ENCODE measurements around the gene SCLT1. TPM values are rescaled to one million over a fixed set of nuclear protein-coding genes. Genes with fewer than 3 reads are reported as not detected.

SCLT1 gene
- polyA plus RNA-seq, 1 donor (not counting 4 experiments of a cell fraction or from before 2014, with no cell fraction given) = 5.8 TPM

- H3K27ac ChIP-seq (ENCODE audit: control insufficient read depth, insufficient read depth, low read length) = no peak overlapping the region
- no peak overlapping the region for H2AFZ ChIP-seq (ENCODE audit: control insufficient read depth, low read length)
- TF ChIP-seq EZH2 (IDR thresholded peaks at IDR 0.05; ENCODE audit: low read length) (no peak), CTCF (optimal IDR thresholded peaks at IDR 0.05 in 1 of 3, IDR thresholded peaks at IDR 0.05 in 1 of 3, conservative IDR thresholded peaks at IDR 0.05 in 1 of 3; ENCODE audit: extremely low read depth in 1 of 3, insufficient read depth in 2 of 3, low read length in 3 of 3) (no peak)
- no peaks in the 10 kb centered on the region for H4K20me1 ChIP-seq (ENCODE audit: control insufficient read depth, extremely low read depth, insufficient read depth, low read length)
- DNase-seq (ENCODE audit: low read depth, low spot score) (no peak), FAIRE-seq (no peak)
- H3K36me3 ChIP-seq (ENCODE audit: control insufficient read depth in 2 of 2, extremely low read depth in 1 of 2, insufficient read depth in 2 of 2, low read length in 2 of 2) = peaks cover 3 to 10% of the 10 kb centered on the region in 2 experiments
- H3K9ac ChIP-seq (ENCODE audit: control insufficient read depth, extremely low read depth, insufficient read depth, low read length) = no peak overlapping the region
- no peaks in the 10 kb centered on the region for H3K9me1 ChIP-seq (ENCODE audit: control insufficient read depth, extremely low read depth, insufficient read depth, low read length)
- H3K4me3 ChIP-seq (ENCODE audit: control insufficient read depth in 2 of 3, extremely low read depth in 1 of 3, insufficient read depth in 2 of 3, low read depth in 1 of 3, low read length in 3 of 3) = no peak overlapping the region
- H3K27me3 ChIP-seq (ENCODE audit: control insufficient read depth, extremely low read depth, insufficient read depth, low read length) = no peaks in the 10 kb centered on the region
- H3K9me3 ChIP-seq (ENCODE audit: control insufficient read depth, low read depth, low read length) = no peaks in the 10 kb centered on the region
- no peaks in the 10 kb centered on the region for H3K79me2 ChIP-seq (ENCODE audit: control insufficient read depth, insufficient read depth, low read length)
- H3K4me1 ChIP-seq (ENCODE audit: control insufficient read depth, extremely low read depth, insufficient read depth, low read length) = no peaks in the 10 kb centered on the region
- no peak overlapping the region for H3K4me2 ChIP-seq (ENCODE audit: control insufficient read depth, extremely low read depth, insufficient read depth, low read depth, low read length)
- dilution Hi-C loops (cut with MboI; ENCODE audit: extremely low pct_ligation_motif_present, low sequenced_read_pairs) = no loop called here
Observed at GRCh38 chr4:128986908-128987307, 106.4 kb downstream of the SCLT1 start.

- H3K9me3 ChIP-seq (ENCODE audit: control insufficient read depth, low read depth, low read length) = no peaks in the 10 kb centered on the region
- FAIRE-seq (no peak), DNase-seq (ENCODE audit: low read depth, low spot score) (no peak)
- no peak overlapping the region for H3K9ac ChIP-seq (ENCODE audit: control insufficient read depth, extremely low read depth, insufficient read depth, low read length)
- dilution Hi-C loops (cut with MboI; ENCODE audit: extremely low pct_ligation_motif_present, low sequenced_read_pairs) = no loop called here
- H3K4me2 ChIP-seq (ENCODE audit: control insufficient read depth, extremely low read depth, insufficient read depth, low read depth, low read length) = no peak overlapping the region
- no peak overlapping the region for H3K4me3 ChIP-seq (ENCODE audit: control insufficient read depth in 2 of 3, extremely low read depth in 1 of 3, insufficient read depth in 2 of 3, low read depth in 1 of 3, low read length in 3 of 3)
- no peaks in the 10 kb centered on the region for H3K4me1 ChIP-seq (ENCODE audit: control insufficient read depth, extremely low read depth, insufficient read depth, low read length)
- TF ChIP-seq EZH2 (IDR thresholded peaks at IDR 0.05; ENCODE audit: low read length) = no peak
- no peaks in the 10 kb centered on the region for H3K9me1 ChIP-seq (ENCODE audit: control insufficient read depth, extremely low read depth, insufficient read depth, low read length)
- H2AFZ ChIP-seq (ENCODE audit: control insufficient read depth, low read length) = no peak overlapping the region
- no peak overlapping the region for H3K27ac ChIP-seq (ENCODE audit: control insufficient read depth, insufficient read depth, low read length)
- peaks cover 3 to 10% of the 10 kb centered on the region in 2 experiments for H3K36me3 ChIP-seq (ENCODE audit: control insufficient read depth in 2 of 2, extremely low read depth in 1 of 2, insufficient read depth in 2 of 2, low read length in 2 of 2)
- no peaks in the 10 kb centered on the region for H4K20me1 ChIP-seq (ENCODE audit: control insufficient read depth, extremely low read depth, insufficient read depth, low read length)
- H3K27me3 ChIP-seq (ENCODE audit: control insufficient read depth, extremely low read depth, insufficient read depth, low read length) = no peaks in the 10 kb centered on the region
- H3K79me2 ChIP-seq (ENCODE audit: control insufficient read depth, insufficient read depth, low read length) = no peaks in the 10 kb centered on the region
Observed at GRCh38 chr4:128986019-128986418, 107.3 kb downstream of the SCLT1 start.

Data from keratinocyte (primary cell).